ENCODE data around the gene NPAS3.

GRCh38 chr14:33480887-33481184 is 542.2 kb downstream of the NPAS3 start:
- TF ChIP-seq ZNF140 (tag by site-specific recombination; IDR thresholded peaks at IDR 0.05) = no peak
- TF ChIP-seq HIC1 (tag by site-specific recombination; IDR thresholded peaks at IDR 0.05) = no peak
- TF ChIP-seq HOXC10 (CRISPR knock-in tag; IDR thresholded peaks at IDR 0.05) = no peak
- TF ChIP-seq, protein P1, sequence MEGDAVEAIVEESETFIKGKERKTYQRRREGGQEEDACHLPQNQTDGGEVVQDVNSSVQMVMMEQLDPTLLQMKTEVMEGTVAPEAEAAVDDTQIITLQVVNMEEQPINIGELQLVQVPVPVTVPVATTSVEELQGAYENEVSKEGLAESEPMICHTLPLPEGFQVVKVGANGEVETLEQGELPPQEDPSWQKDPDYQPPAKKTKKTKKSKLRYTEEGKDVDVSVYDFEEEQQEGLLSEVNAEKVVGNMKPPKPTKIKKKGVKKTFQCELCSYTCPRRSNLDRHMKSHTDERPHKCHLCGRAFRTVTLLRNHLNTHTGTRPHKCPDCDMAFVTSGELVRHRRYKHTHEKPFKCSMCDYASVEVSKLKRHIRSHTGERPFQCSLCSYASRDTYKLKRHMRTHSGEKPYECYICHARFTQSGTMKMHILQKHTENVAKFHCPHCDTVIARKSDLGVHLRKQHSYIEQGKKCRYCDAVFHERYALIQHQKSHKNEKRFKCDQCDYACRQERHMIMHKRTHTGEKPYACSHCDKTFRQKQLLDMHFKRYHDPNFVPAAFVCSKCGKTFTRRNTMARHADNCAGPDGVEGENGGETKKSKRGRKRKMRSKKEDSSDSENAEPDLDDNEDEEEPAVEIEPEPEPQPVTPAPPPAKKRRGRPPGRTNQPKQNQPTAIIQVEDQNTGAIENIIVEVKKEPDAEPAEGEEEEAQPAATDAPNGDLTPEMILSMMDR (tag by site-specific recombination; IDR thresholded peaks at IDR 0.05) = no peak
- TF ChIP-seq SP2 (tag by site-specific recombination; IDR thresholded peaks at IDR 0.05) = no peak
- no peak for TF ChIP-seq ZNF707 (tag by site-specific recombination; IDR thresholded peaks at IDR 0.05)
- TF ChIP-seq ZNF23 (tag by site-specific recombination; IDR thresholded peaks at IDR 0.05; ENCODE audit: borderline replicate concordance) = no peak
- TF ChIP-seq GLIS1 (tag by site-specific recombination; IDR thresholded peaks at IDR 0.05) = no peak
